Peyer's patch (tissue), 4 donors: ENCODE results near the gene FAM83G.

ENCODE experiments used
- POLR2A ChIP-seq, 2 donors: fragments of 450-650 bp; IDR thresholded peaks; one replicate each; pipeline ENCODE4 v1.5.1; 2017; ENCODE audit warnings: antibody characterized with exemption in 2 of 2, mild to moderate bottlenecking in 2 of 2, moderate library complexity in 2 of 2
- TF ChIP-seq, protein P1 (sequence below), 6 experiments: fragments of 450-650 bp in 4 of 6; fragments of 200-600 bp in 2 of 6; sonication (generic) in 1 of 6; IDR thresholded peaks; one replicate each; pipeline ENCODE4 v1.5.1; 2017 to 2019; ENCODE audit warnings: antibody characterized with exemption in 6 of 6, mild to moderate bottlenecking in 3 of 6, moderate library complexity in 1 of 6

DNA sequence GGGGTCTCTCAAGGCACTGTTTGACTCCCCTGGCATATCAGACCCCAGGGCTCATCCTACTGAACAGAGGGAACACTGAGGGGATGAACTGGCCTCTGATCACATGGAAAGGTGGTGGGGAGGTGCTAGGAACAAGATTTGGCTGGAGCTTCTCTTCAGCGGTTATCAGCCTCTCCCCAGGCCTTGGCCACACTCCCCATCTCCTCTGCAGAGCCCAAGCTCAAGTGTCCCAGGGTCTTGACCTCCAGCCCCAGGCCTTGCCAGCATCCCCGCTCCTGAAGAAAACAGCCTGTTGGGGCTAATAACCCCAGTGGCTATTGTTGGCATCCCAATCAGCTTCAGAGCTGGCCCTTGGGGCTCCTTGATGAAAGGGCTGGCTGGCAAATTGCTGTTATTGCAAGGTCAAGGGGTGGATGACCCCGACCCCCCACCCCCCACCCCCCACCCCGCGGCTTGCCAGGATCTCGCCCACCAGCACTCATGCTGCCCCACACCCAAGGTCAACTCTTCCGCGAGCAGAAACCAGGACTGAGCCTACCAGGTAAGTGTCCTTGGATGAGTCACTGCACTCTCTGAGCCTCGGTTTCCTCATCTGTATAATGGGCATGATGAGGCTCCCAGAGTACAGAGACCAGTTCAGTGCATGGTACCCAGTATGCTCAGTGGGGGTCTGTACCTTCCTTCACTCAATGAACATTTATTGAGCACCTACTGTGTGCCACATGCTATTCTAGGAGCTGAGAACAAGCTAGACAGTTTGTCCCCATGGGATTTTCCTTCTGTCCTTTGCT lies 18.8 kb upstream of the FAM83G start:
- TF ChIP-seq, protein P1, sequence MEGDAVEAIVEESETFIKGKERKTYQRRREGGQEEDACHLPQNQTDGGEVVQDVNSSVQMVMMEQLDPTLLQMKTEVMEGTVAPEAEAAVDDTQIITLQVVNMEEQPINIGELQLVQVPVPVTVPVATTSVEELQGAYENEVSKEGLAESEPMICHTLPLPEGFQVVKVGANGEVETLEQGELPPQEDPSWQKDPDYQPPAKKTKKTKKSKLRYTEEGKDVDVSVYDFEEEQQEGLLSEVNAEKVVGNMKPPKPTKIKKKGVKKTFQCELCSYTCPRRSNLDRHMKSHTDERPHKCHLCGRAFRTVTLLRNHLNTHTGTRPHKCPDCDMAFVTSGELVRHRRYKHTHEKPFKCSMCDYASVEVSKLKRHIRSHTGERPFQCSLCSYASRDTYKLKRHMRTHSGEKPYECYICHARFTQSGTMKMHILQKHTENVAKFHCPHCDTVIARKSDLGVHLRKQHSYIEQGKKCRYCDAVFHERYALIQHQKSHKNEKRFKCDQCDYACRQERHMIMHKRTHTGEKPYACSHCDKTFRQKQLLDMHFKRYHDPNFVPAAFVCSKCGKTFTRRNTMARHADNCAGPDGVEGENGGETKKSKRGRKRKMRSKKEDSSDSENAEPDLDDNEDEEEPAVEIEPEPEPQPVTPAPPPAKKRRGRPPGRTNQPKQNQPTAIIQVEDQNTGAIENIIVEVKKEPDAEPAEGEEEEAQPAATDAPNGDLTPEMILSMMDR (IDR thresholded peaks at IDR 0.05), result no peak
- TF ChIP-seq POLR2A (IDR thresholded peaks at IDR 0.05), result no peak
